AG10803 (cell line): Measurements from ENCODE around the gene DDX51.

Experiments used
- DNase-seq: peaks from one replicate; pipeline ENCODE4 v3.0.0; 2010; ENCODE audit warnings: low read depth
- H3K4me3 ChIP-seq: 2 replicates; pipeline ENCODE4 v1.5.1; 2011; ENCODE audit warnings: mild to moderate bottlenecking, low read length, control low read depth
- CTCF ChIP-seq: conservative IDR thresholded peaks from 2 replicates; pipeline ENCODE4 v1.5.1; 2011; ENCODE audit warnings: mild to moderate bottlenecking, low read length, control low read depth, inconsistent platforms

DDX51 gene

GRCh38 chr12:132144115-132144809 is at the start of gene DDX51, which contains the start of gene NOC4L:
TSS of gene DDX51 (minus strand) at chr12:132144319. CDS start at chr12:132144296, 23 bp downstream.
TSS of gene NOC4L (plus strand) at chr12:132144457. CDS start at chr12:132144489, 32 bp downstream.
- peak; percentile 93 for DNase-seq
- peak within 1 kb of the TSS; percentile 82 for H3K4me3 ChIP-seq
- no peak for TF ChIP-seq CTCF

GRCh38 chr12:132191715-132192553 is 47.8 kb upstream of the DDX51 start:
- no peak overlapping the region for H3K4me3 ChIP-seq
- no peak for DNase-seq
- no peak for TF ChIP-seq CTCF

- TF ChIP-seq CTCF: no peak
- no peak for DNase-seq
- H3K4me3 ChIP-seq: no peak overlapping the region
Measured at GRCh38 chr12:132190834-132191500, 46.8 kb upstream of the DDX51 start.

- TF ChIP-seq CTCF: no peak
- DNase-seq: no peak
- peak overlapping the region; percentile 65 for H3K4me3 ChIP-seq
Measured at GRCh38 chr12:132190012-132190755, 46.1 kb upstream of the DDX51 start.

- TF ChIP-seq CTCF: no peak
- DNase-seq: peak; percentile 85
- H3K4me3 ChIP-seq: peak overlapping the region; percentile 65
Measured at GRCh38 chr12:132189378-132190011, 45.4 kb upstream of the DDX51 start.

GRCh38 chr12:132188916-132189325 is 44.8 kb upstream of the DDX51 start:
- DNase-seq: no peak
- peak overlapping the region; percentile 65 for H3K4me3 ChIP-seq
- TF ChIP-seq CTCF: no peak
